ENCODE results near the gene TPSD1. TPM values are rescaled to one million over a fixed set of nuclear protein-coding genes. Genes with fewer than 3 reads are reported as not detected.
"Not testable (repeated sequence)": the region's sequence is repeated elsewhere in the genome, so short reads cannot be mapped to it uniquely, and the experiment has no call there.

Gene TPSD1
- total RNA-seq, 1 donor from 2014 or later = 9.4 TPM

DNA sequence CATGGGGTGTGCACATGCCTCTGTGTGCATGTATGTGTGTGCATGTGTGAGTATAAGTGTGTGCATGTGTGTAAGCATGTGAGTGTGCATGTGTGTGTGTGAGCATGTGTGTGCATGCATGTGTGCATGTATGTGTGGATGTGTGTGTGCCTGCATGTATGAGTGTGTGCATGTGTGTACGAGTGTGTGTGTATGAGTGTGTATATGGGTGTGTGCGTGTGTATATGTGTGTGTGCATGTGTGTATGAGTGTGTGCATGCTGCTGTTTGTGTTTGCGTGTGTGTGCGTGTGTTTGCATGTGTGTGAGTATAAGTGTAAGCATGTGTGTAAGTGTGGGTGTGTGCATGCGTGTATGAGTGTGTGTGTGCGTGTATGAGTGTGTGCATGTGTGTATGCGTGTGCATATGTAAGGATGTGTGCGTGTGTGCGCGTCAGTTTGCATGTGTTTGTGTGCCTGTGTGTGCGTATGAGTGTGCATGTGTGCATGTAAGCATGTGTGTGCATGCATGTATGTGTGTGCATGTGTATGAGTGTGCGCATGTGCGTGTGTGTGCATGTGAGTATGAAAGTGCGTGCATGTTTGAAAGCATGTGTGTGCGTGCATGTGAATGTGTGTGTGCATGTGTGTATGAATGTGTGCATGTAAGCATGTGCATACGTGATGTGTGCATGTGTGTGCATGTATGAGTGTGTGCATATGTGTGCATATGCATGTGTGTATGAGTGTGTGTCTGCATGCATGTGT lies 8.6 kb downstream of the TPSD1 start:
- Histone ChIP-seq H3K4me3 (no peak overlapping the region), H3K27me3 (peaks cover 33% of the 10 kb centered on the region)
- ATAC-seq = no peak

DNA sequence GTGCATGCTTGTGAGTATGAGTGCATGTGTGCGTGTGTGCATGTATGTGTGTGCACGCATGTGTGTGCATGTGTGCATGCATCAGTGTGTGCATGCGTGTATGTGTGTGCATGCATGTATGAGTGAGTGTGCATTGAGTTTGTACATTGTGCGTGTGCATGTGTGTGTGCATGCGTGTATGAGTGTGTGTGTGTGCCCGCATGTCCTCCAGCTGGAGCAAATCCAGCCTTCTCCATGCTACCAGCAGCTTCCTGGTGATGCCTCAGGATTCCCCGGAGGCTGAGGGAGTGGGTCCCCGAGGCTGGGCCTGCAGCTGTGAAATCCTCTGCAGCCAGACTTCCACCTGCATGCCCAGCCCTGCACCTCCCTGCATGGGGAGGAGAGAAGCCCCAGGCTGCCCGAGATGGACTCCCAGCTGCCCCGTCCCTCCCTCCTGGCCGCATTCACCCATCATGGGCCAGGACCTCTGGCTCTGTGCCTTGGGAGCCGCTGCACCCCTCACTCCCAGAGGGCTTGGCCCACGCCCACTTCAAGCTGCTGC lies 9.3 kb downstream of the TPSD1 start:
- no peaks in the 10 kb centered on the region for H3K9me3 ChIP-seq
- H3K36me3 ChIP-seq = no peaks in the 10 kb centered on the region
- no peak for DNase-seq
- TF ChIP-seq, protein P1, sequence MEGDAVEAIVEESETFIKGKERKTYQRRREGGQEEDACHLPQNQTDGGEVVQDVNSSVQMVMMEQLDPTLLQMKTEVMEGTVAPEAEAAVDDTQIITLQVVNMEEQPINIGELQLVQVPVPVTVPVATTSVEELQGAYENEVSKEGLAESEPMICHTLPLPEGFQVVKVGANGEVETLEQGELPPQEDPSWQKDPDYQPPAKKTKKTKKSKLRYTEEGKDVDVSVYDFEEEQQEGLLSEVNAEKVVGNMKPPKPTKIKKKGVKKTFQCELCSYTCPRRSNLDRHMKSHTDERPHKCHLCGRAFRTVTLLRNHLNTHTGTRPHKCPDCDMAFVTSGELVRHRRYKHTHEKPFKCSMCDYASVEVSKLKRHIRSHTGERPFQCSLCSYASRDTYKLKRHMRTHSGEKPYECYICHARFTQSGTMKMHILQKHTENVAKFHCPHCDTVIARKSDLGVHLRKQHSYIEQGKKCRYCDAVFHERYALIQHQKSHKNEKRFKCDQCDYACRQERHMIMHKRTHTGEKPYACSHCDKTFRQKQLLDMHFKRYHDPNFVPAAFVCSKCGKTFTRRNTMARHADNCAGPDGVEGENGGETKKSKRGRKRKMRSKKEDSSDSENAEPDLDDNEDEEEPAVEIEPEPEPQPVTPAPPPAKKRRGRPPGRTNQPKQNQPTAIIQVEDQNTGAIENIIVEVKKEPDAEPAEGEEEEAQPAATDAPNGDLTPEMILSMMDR (IDR thresholded peaks at IDR 0.05) = no peak
- no peak overlapping the region for H3K4me3 ChIP-seq
- ATAC-seq = no peak
- no peak overlapping the region for H3K27ac ChIP-seq
- H3K4me1 ChIP-seq = no peaks in the 10 kb centered on the region
- intact Hi-C loops (cut with DNase I) = no loop called here
- H3K27me3 ChIP-seq = peaks cover 26% of the 10 kb centered on the region

More for the DNA sequence above, 8.6 kb downstream of the TPSD1 start:
- intact Hi-C loops (cut with DNase I) = no loop called here
- H3K36me3 ChIP-seq = no peaks in the 10 kb centered on the region
- no peaks in the 10 kb centered on the region for H3K4me1 ChIP-seq
- H3K27ac ChIP-seq = no peak overlapping the region
- TF ChIP-seq, protein P1 (IDR thresholded peaks at IDR 0.05) = no peak
- H3K9me3 ChIP-seq = no peaks in the 10 kb centered on the region
- DNase-seq = no peak

GRCh38 chr16:1265826-1266225 lies 10.0 kb downstream of the TPSD1 start:
- peaks cover 24% of the 10 kb centered on the region for H3K27me3 ChIP-seq
- no peaks in the 10 kb centered on the region for H3K36me3 ChIP-seq
- DNase-seq (no peak), ATAC-seq (no peak)
- TF ChIP-seq, protein P1 (IDR thresholded peaks at IDR 0.05) = no peak
- intact Hi-C loops (cut with DNase I) = no loop called here
- H3K27ac ChIP-seq = no peak overlapping the region
- no peaks in the 10 kb centered on the region for H3K9me3 ChIP-seq
- H3K4me1 ChIP-seq = no peaks in the 10 kb centered on the region
- H3K4me3 ChIP-seq = no peak overlapping the region

DNA sequence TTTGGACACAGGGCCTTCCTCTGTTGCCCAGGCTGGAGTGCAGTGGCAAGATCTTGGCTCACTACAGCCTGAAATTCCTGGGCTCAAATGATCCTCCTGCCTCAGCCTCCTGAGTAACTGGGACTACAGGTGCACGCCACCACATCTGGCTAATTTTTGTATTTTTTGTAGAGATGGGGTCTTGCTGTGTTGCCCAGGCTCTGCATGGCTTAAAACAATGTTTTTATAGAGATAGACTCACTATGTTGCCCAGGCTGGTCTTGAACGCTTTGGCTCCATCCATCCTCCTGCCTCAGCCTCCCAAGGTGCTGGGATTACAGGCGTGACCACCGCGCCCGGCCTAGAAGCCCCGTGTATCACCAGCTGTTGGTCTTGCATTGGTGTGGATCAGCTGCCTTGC lies 13.5 kb downstream of the TPSD1 start:
- H3K27me3 ChIP-seq; DNase-seq; ATAC-seq; intact Hi-C loops (cut with DNase I); H3K9me3 ChIP-seq; H3K4me1 ChIP-seq; H3K4me3 ChIP-seq; H3K27ac ChIP-seq; H3K36me3 ChIP-seq: not testable (repeated sequence)

DNA sequence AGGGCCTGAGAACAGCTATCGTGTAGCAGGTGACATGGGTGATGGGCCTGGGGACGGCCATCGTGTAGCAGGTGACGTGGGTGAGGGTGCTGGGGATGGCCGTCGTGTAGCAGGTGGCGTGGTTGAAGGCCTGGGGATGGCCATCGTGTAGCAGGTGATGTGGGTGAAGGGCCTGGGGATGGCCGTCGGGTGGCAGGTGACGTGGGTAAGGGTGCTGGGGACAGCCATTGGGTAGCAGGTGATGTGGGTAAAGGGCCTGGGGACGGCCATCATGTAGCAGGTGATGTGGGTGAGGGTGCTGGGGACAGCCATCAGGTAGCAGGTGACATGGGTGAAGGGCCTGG lies 15.5 kb downstream of the TPSD1 start:
- ATAC-seq (no peak), DNase-seq (no peak)
- intact Hi-C loops (cut with DNase I) = no loop called here
- Histone ChIP-seq H3K27ac (no peak overlapping the region), H3K36me3 (no peaks in the 10 kb centered on the region), H3K4me3 (no peak overlapping the region), H3K4me1 (no peaks in the 10 kb centered on the region), H3K9me3 (no peaks in the 10 kb centered on the region), H3K27me3 (no peaks in the 10 kb centered on the region)
- TF ChIP-seq, protein P1 (IDR thresholded peaks at IDR 0.05) = no peak

GRCh38 chr16:1271724-1272413 lies 16.0 kb downstream of the TPSD1 start:
- H3K27me3 ChIP-seq; H3K9me3 ChIP-seq; H3K4me3 ChIP-seq; H3K27ac ChIP-seq; H3K36me3 ChIP-seq; DNase-seq; intact Hi-C loops (cut with DNase I); ATAC-seq; H3K4me1 ChIP-seq: not testable (repeated sequence)

All from upper lobe of right lung (tissue), 1 donor.